A673 (cell line): ENCODE measurements around the gene MCM5. TPM values are rescaled to one million over a fixed set of nuclear protein-coding genes. Genes with fewer than 3 reads are reported as not detected.

Source experiments
- BruUV-seq: library from RNA; stranded (reverse); fragments of 400-500 nt; replicated peaks from 2 replicates; lab custom pipeline; 2021; lab: Mats Ljungman, UMichigan
- CTCF ChIA-PET: fragments of 300-600 bp; sonication (Branson Sonifier 250); formaldehyde crosslinking; loops from one replicate; lab custom pipeline; 2022; ENCODE audit warnings: antibody characterized with exemption; lab: Charles Lee
- POLR2A ChIA-PET: fragments of 300-600 bp; sonication (Branson Sonifier 250); formaldehyde crosslinking; loops from one replicate; lab custom pipeline; 2022; ENCODE audit warnings: antibody characterized with exemption; ENCODE audit not compliant: low non-redundant PET; lab: Charles Lee
- DNase-seq: peaks from one replicate; pipeline ENCODE4 v3.0.0-alpha.2; 2015; ENCODE audit warnings: low spot score
- H3K27ac ChIP-seq: fragments of 200-600 bp; sonication (generic); 2 replicates; pipeline ENCODE4 v1.5.1; 2016; ENCODE audit warnings: mixed run types, low read depth, mild to moderate bottlenecking, mixed read lengths, antibody characterized with exemption, low read length; ENCODE audit not compliant: poor library complexity, severe bottlenecking
- H3K27me3 ChIP-seq: fragments of 200-600 bp; sonication (generic); replicated peaks from 2 replicates; pipeline ENCODE4 v1.6.1; 2017; ENCODE audit warnings: mixed run types, low read depth, mild to moderate bottlenecking, mixed read lengths, antibody characterized with exemption, low read length; ENCODE audit not compliant: insufficient read depth, poor library complexity
- H3K36me3 ChIP-seq: fragments of 200-600 bp; sonication (generic); 2 replicates; pipeline ENCODE4 v1.6.1; 2016; ENCODE audit warnings: mixed run types, mild to moderate bottlenecking, mixed read lengths, antibody characterized with exemption, low read length; ENCODE audit not compliant: insufficient read depth, poor library complexity, severe bottlenecking
- H3K4me1 ChIP-seq: fragments of 200-600 bp; sonication (generic); 2 replicates; pipeline ENCODE4 v1.6.1; 2017; ENCODE audit warnings: mixed run types, mild to moderate bottlenecking, mixed read lengths, antibody characterized with exemption, low read length; ENCODE audit not compliant: insufficient read depth, poor library complexity, severe bottlenecking
- H3K4me3 ChIP-seq: fragments of 200-600 bp; sonication (generic); 2 replicates; pipeline ENCODE4 v1.5.1; 2016; ENCODE audit warnings: low read depth, mixed run types, mild to moderate bottlenecking, mixed read lengths, low read length; ENCODE audit not compliant: poor library complexity, severe bottlenecking
- H3K9me3 ChIP-seq: fragments of 200-600 bp; sonication (generic); 2 replicates; pipeline ENCODE4 v1.6.1; 2016; ENCODE audit warnings: mixed run types, low read depth, mild to moderate bottlenecking, mixed read lengths, antibody characterized with exemption, low read length; ENCODE audit not compliant: poor library complexity, severe bottlenecking
- EZH2 ChIP-seq: fragments of 200-600 bp; sonication (generic); IDR thresholded peaks from 2 replicates; pipeline ENCODE4 v1.6.1; 2017; ENCODE audit warnings: borderline replicate concordance, low read depth, mild to moderate bottlenecking, mixed read lengths, antibody characterized with exemption, low read length; ENCODE audit not compliant: poor library complexity, severe bottlenecking
- intact Hi-C: fragments of 100-400 bp; cut with micrococcal nuclease; formaldehyde crosslinking; loops from one replicate; pipeline ENCODE4 v1.10.0; 2022; ENCODE audit not compliant: unreplicated experiment
- total RNA-seq: library from RNA; stranded (reverse); gene quantifications from 2 replicates; pipeline ENCODE4 v1.2.3, GENCODE V29; 2021
- TF ChIP-seq, protein P1 (sequence below): fragments of 300-800, 200-600 bp; sonication (generic); conservative IDR thresholded peaks from 2 replicates; pipeline ENCODE4 v1.5.1; 2017; ENCODE audit warnings: low read depth, mild to moderate bottlenecking, antibody characterized with exemption, low read length, moderate library complexity, mixed read lengths

Gene MCM5
- total RNA-seq, 1 experiment from 2014 or later = 245 TPM

- Histone ChIP-seq H3K36me3 (no peaks in the 10 kb centered on the region), H3K9me3 (no peaks in the 10 kb centered on the region), H3K4me3 (no peak overlapping the region), H3K27me3 (no peaks in the 10 kb centered on the region), H3K27ac (no peak overlapping the region), H3K4me1 (no peaks in the 10 kb centered on the region)
- CTCF ChIA-PET = no interaction called here
- no TSS peak for BruUV-seq
- TF ChIP-seq EZH2 = no peak
- TF ChIP-seq, protein P1, sequence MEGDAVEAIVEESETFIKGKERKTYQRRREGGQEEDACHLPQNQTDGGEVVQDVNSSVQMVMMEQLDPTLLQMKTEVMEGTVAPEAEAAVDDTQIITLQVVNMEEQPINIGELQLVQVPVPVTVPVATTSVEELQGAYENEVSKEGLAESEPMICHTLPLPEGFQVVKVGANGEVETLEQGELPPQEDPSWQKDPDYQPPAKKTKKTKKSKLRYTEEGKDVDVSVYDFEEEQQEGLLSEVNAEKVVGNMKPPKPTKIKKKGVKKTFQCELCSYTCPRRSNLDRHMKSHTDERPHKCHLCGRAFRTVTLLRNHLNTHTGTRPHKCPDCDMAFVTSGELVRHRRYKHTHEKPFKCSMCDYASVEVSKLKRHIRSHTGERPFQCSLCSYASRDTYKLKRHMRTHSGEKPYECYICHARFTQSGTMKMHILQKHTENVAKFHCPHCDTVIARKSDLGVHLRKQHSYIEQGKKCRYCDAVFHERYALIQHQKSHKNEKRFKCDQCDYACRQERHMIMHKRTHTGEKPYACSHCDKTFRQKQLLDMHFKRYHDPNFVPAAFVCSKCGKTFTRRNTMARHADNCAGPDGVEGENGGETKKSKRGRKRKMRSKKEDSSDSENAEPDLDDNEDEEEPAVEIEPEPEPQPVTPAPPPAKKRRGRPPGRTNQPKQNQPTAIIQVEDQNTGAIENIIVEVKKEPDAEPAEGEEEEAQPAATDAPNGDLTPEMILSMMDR = no peak
- DNase-seq = no peak
- intact Hi-C loops = no loop called here
- POLR2A ChIA-PET = no interaction called here
Measured at GRCh38 chr22:35386670-35387288, 13.2 kb upstream of the MCM5 start.

- Histone ChIP-seq H3K4me3 (no peak overlapping the region), H3K27ac (no peak overlapping the region), H3K36me3 (no peaks in the 10 kb centered on the region), H3K27me3 (no peaks in the 10 kb centered on the region), H3K4me1 (no peaks in the 10 kb centered on the region), H3K9me3 (no peaks in the 10 kb centered on the region)
- ChIA-PET POLR2A (no interaction called here), CTCF (no interaction called here)
- intact Hi-C loops = no loop called here
- no peak for TF ChIP-seq EZH2
- TF ChIP-seq, protein P1 = no peak
- BruUV-seq = no TSS peak
- DNase-seq = no peak
Measured at GRCh38 chr22:35390933-35391332, 9.0 kb upstream of the MCM5 start.

DNA sequence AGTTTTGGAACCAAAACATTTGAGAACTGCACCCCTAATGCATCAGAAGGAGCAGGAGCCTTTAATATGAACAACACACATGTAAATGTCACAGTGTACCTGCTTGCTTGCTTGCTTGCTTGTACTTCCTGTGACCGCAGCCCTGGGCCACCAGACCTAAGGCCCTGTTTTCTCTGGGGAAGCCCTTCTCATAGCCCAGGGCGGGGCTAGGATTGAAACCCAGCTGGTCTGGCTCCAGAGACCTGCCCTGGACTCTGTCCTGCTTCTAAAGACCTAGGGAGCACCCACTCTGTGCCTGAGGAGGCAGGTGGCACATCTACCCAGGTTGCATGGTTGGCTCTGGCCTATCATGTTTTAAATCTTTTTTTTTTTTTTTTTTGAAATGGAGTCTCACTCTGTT is 7.6 kb upstream of the MCM5 start:
- H3K9me3 ChIP-seq = no peaks in the 10 kb centered on the region
- no peak overlapping the region for H3K27ac ChIP-seq
- no peak overlapping the region for H3K4me3 ChIP-seq
- intact Hi-C loops = no loop called here
- TF ChIP-seq, protein P1 = no peak
- TF ChIP-seq EZH2 = no peak
- BruUV-seq = no TSS peak
- ChIA-PET CTCF (interaction anchor here (0.6 kb wide), 1 partner anchor 14 kb away, joined by 5 read pairs; no protein-coding TSS in a partner anchor), POLR2A (no interaction called here)
- no peaks in the 10 kb centered on the region for H3K36me3 ChIP-seq
- no peaks in the 10 kb centered on the region for H3K27me3 ChIP-seq
- DNase-seq = no peak
- no peaks in the 10 kb centered on the region for H3K4me1 ChIP-seq
